ENCODE results near the gene FBRSL1. TPM values are rescaled to one million over a fixed set of nuclear protein-coding genes. Genes with fewer than 3 reads are reported as not detected.

FBRSL1 gene
- total RNA-seq, 1 donor from 2014 or later = 199 TPM

DNA sequence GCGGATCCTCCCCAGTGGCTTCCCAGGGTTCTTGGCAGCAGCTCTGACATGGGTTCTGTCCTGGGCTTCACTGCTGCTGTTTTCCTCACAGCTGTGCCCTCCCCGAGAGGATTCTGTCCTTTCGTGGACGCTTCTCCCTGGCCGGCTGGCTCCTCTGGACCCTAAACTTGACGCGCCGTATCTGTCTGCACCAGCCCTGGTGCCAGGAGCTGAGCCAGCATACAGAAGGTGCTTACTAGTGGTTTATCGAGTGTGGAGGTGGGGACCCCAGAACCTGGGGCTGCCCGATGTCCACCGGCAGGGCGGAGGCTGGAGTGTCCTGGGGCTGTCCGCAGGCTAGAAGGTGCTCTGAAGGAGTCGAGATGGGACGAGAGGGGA is 17.2 kb downstream of the FBRSL1 start:
- Mint-ChIP-seq H3K9me3 (ENCODE audit: low read depth) (no peaks in the 10 kb centered on the region), H3K36me3 (ENCODE audit: insufficient read depth) (no peaks in the 10 kb centered on the region), H3K27ac (no peak overlapping the region), H3K4me1 (ENCODE audit: low read depth) (peaks cover 19% of the 10 kb centered on the region), H3K27me3 (no peaks in the 10 kb centered on the region), H3K4me3 (ENCODE audit: low read depth) (no peak overlapping the region)
- DNase-seq (ENCODE audit: low spot score, unreplicated experiment) = no peak
- TF ChIP-seq, protein P1, sequence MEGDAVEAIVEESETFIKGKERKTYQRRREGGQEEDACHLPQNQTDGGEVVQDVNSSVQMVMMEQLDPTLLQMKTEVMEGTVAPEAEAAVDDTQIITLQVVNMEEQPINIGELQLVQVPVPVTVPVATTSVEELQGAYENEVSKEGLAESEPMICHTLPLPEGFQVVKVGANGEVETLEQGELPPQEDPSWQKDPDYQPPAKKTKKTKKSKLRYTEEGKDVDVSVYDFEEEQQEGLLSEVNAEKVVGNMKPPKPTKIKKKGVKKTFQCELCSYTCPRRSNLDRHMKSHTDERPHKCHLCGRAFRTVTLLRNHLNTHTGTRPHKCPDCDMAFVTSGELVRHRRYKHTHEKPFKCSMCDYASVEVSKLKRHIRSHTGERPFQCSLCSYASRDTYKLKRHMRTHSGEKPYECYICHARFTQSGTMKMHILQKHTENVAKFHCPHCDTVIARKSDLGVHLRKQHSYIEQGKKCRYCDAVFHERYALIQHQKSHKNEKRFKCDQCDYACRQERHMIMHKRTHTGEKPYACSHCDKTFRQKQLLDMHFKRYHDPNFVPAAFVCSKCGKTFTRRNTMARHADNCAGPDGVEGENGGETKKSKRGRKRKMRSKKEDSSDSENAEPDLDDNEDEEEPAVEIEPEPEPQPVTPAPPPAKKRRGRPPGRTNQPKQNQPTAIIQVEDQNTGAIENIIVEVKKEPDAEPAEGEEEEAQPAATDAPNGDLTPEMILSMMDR (IDR thresholded peaks at IDR 0.05; ENCODE audit: unreplicated experiment) = no peak

DNA sequence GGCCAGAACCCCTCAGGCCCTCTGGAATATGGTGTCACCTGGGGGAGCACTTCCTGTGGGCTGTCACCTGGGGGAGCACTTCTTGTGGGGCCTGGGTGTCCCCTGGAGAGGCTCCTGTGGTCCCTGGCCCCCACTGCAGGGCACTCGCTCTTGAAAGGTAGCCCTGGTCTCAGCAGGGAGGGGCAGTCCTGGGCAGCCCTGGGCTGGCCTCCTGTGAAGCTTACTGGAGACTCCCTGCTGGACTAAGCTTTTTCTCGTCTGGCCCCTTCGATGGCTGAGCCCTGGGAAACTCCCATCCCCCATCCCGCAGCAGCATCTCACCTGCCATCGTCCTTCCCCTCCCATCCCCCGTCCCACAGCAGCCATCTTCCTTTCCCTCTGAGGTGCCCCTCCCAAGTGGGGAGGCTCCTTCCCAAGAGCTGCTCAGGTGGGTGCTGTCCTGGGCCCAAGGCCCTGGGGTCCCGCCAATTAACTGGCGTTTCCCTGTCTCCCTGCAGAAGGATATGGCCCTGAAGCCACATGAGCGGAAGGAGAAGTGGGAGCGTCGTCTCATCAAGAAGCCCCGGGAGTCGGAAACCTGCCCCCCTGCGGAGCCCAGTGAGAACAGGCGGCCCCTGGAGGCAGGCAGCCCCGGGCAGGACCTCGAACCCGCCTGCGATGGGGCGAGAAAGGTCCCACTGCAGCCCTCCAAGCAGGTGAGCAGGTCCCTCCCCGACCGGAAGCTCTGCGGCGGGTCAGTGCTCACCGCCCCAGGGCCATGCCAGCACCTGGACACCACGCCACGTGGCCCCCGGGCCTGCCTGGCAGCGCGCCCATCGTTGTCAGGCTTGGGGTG is 17.9 kb downstream of the FBRSL1 start:
- Mint-ChIP-seq H3K27ac (no peak overlapping the region), H3K9me3 (ENCODE audit: low read depth) (no peaks in the 10 kb centered on the region), H3K36me3 (ENCODE audit: insufficient read depth) (no peaks in the 10 kb centered on the region), H3K4me1 (ENCODE audit: low read depth) (peaks cover 17% of the 10 kb centered on the region), H3K4me3 (ENCODE audit: low read depth) (no peak overlapping the region), H3K27me3 (no peaks in the 10 kb centered on the region)
- no peak for DNase-seq (ENCODE audit: low spot score, unreplicated experiment)
- TF ChIP-seq, protein P1 (IDR thresholded peaks at IDR 0.05; ENCODE audit: unreplicated experiment) = peak; percentile 19

DNA sequence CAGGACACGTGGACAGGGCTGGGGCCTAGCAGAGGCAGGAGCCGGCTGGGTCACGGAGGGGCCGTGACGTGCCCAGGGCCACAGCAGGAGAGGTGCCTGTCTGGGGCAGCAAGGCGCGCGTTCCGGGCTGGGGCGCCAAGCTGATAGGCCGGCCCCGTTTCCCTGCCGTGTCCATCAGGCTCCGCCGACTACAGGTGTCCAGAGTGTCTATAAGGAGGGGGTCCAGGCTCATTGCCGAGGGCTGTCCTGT is 18.5 kb downstream of the FBRSL1 start:
- DNase-seq (ENCODE audit: low spot score, unreplicated experiment) = no peak
- Mint-ChIP-seq H3K9me3 (ENCODE audit: low read depth) (no peaks in the 10 kb centered on the region), H3K27ac (no peak overlapping the region), H3K4me3 (ENCODE audit: low read depth) (no peak overlapping the region), H3K27me3 (no peaks in the 10 kb centered on the region), H3K36me3 (ENCODE audit: insufficient read depth) (no peaks in the 10 kb centered on the region), H3K4me1 (ENCODE audit: low read depth) (peaks cover 20% of the 10 kb centered on the region)
- TF ChIP-seq, protein P1 (IDR thresholded peaks at IDR 0.05; ENCODE audit: unreplicated experiment) = no peak

DNA sequence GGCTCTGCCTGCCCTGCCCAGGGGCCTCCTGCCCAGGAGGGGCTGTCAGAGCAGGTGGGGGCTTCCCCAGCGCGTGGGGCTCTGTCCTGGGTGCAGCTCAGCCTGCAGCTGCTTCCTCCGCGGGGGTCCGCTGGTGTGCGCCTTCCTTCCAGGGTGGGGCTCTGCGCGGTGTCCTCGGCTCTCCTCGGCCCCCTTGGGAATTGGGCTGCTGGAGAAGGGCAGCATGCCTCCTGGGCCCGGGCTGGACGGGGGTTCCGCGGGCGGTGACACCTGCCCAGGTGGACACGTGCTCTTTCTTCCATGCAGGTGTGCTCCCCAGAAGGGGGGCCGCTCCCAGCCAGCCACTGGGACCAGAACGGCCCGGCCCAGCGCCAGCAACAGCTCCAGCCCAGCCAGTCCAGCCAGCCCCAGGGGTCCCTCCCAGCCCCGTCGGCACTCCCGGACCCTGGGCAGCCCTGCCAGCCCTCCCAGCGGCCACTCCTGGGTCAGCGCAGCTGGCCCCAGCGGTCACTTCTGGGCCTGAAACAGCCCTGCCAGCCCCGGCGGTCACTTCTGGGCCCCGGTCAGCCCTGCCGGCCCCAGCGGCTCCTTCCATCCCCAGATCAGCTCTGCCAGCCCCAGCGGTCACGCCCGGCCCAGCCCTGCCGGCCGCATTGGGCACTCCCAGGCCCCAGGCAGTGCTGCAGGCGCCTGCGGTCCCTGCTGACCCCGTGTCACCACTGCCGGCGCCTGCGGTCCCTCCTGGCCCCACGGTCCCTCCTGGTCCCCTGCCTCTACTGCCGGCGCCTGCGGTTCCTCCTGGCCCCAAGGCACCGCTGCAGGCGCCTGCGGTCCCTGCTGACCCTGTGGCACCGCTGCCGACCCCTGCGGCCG is 19.1 kb downstream of the FBRSL1 start:
- no peak for DNase-seq (ENCODE audit: low spot score, unreplicated experiment)
- Mint-ChIP-seq H3K9me3 (ENCODE audit: low read depth) (no peaks in the 10 kb centered on the region), H3K27me3 (no peaks in the 10 kb centered on the region), H3K36me3 (ENCODE audit: insufficient read depth) (no peaks in the 10 kb centered on the region), H3K4me3 (ENCODE audit: low read depth) (no peak overlapping the region), H3K4me1 (ENCODE audit: low read depth) (peaks cover 18% of the 10 kb centered on the region), H3K27ac (no peak overlapping the region)
- TF ChIP-seq, protein P1 (IDR thresholded peaks at IDR 0.05; ENCODE audit: unreplicated experiment) = no peak

DNA sequence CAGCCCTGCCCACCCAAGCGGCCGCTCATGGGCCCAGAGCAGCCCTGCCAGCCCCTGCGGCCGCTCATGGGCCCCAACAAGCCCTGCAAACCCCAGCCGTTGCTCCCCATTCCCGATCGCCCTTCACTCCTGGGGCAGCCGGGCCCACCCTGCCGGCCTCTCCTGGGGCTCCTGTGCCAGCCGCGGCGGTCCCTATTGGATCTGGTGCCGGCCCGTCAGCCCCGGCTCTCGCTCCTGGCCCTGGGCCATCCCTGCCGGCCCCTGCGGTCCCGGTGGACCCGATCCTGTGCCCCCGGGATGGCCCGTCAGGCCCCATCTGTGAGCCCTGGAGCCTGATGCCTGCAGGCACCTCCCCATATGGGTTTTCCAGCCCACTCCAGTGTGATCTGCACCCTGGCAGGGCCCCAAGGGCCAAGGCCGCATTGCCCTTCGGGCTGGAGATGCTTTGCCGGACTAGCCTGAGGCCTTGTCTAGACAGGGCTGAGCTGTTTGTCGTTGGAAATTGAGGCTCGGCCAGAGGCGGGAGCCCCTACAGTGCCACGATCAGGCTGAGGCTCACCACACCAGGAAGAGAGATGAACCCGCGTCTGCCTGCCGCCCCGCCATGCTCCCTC is 20.3 kb downstream of the FBRSL1 start:
- peaks cover under 1% of the 10 kb centered on the region for H3K36me3 Mint-ChIP-seq (ENCODE audit: insufficient read depth)
- no peaks in the 10 kb centered on the region for H3K27me3 Mint-ChIP-seq
- no peak overlapping the region for H3K27ac Mint-ChIP-seq
- TF ChIP-seq, protein P1 (IDR thresholded peaks at IDR 0.05; ENCODE audit: unreplicated experiment) = no peak
- no peaks in the 10 kb centered on the region for H3K9me3 Mint-ChIP-seq (ENCODE audit: low read depth)
- peaks cover 21% of the 10 kb centered on the region for H3K4me1 Mint-ChIP-seq (ENCODE audit: low read depth)
- no peak overlapping the region for H3K4me3 Mint-ChIP-seq (ENCODE audit: low read depth)
- no peak for DNase-seq (ENCODE audit: low spot score, unreplicated experiment)
